ENCODE results near the gene SLAMF6.
"Not testable (repeated sequence)": the region's sequence is repeated elsewhere in the genome, so short reads cannot be mapped to it uniquely, and the experiment has no call there.

The SLAMF6 gene

GRCh38 chr1:160541622-160542302, 18.7 kb upstream of the SLAMF6 start:
- H3K4me3 ChIP-seq (ENCODE audit: low read length) = no peak overlapping the region
- H3K4me2 ChIP-seq (ENCODE audit: low read length) = no peak overlapping the region
- H3K4me1 ChIP-seq (ENCODE audit: control insufficient read depth, insufficient read depth, low read length) = no peaks in the 10 kb centered on the region
- no peaks in the 10 kb centered on the region for H3K9me3 ChIP-seq (replicated peaks; ENCODE audit: low read length)
- no peak overlapping the region for H3K9ac ChIP-seq (ENCODE audit: low read depth, low read length)
- no peaks in the 10 kb centered on the region for H3K27me3 ChIP-seq (ENCODE audit: control insufficient read depth, insufficient read depth, low read length)
- H3K36me3 ChIP-seq (ENCODE audit: insufficient read depth, low read length) = no peaks in the 10 kb centered on the region

DNA sequence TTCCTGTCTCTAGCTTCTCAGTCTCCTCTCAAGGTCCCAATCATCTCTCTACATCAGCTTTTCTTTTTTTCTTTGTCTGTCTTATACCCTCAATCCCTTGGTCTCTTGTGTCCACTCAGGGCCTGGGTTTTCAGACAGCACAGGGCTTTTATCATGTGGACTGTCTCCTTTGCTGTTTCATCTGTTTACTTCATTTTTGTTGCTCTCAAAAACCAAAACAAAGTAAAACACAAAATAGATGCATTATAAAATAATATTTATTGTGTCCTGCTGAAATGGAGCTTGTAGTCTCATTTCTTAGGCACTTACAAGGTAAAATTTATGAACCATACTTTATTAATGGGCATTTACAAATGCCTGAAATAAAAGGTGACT, 17.8 kb upstream of the SLAMF6 start:
- H3K9ac ChIP-seq (ENCODE audit: low read depth, low read length) = no peak overlapping the region
- H3K4me2 ChIP-seq (ENCODE audit: low read length) = no peak overlapping the region
- H3K9me3 ChIP-seq (replicated peaks; ENCODE audit: low read length) = no peaks in the 10 kb centered on the region
- no peak overlapping the region for H3K4me3 ChIP-seq (ENCODE audit: low read length)
- H3K36me3 ChIP-seq (ENCODE audit: insufficient read depth, low read length) = no peaks in the 10 kb centered on the region
- H3K4me1 ChIP-seq (ENCODE audit: control insufficient read depth, insufficient read depth, low read length) = no peaks in the 10 kb centered on the region
- H3K27me3 ChIP-seq (ENCODE audit: control insufficient read depth, insufficient read depth, low read length) = no peaks in the 10 kb centered on the region

GRCh38 chr1:160539990-160540858, 17.2 kb upstream of the SLAMF6 start:
- Histone ChIP-seq H3K9me3 (replicated peaks; ENCODE audit: low read length) (no peaks in the 10 kb centered on the region), H3K4me2 (ENCODE audit: low read length) (no peak overlapping the region), H3K36me3 (ENCODE audit: insufficient read depth, low read length) (no peaks in the 10 kb centered on the region), H3K4me1 (ENCODE audit: control insufficient read depth, insufficient read depth, low read length) (no peaks in the 10 kb centered on the region), H3K27me3 (ENCODE audit: control insufficient read depth, insufficient read depth, low read length) (no peaks in the 10 kb centered on the region), H3K4me3 (ENCODE audit: low read length) (no peak overlapping the region), H3K9ac (ENCODE audit: low read depth, low read length) (no peak overlapping the region)

- Histone ChIP-seq H3K4me2 (ENCODE audit: low read length) (no peak overlapping the region), H3K4me3 (ENCODE audit: low read length) (no peak overlapping the region), H3K9ac (ENCODE audit: low read depth, low read length) (no peak overlapping the region), H3K27me3 (ENCODE audit: control insufficient read depth, insufficient read depth, low read length) (no peaks in the 10 kb centered on the region), H3K9me3 (replicated peaks; ENCODE audit: low read length) (no peaks in the 10 kb centered on the region), H3K4me1 (ENCODE audit: control insufficient read depth, insufficient read depth, low read length) (no peaks in the 10 kb centered on the region), H3K36me3 (ENCODE audit: insufficient read depth, low read length) (no peaks in the 10 kb centered on the region)
Measured at GRCh38 chr1:160539684-160539989, 16.6 kb upstream of the SLAMF6 start.

- Histone ChIP-seq H3K9me3 (replicated peaks; ENCODE audit: low read length) (no peaks in the 10 kb centered on the region), H3K4me3 (ENCODE audit: low read length) (no peak overlapping the region), H3K36me3 (ENCODE audit: insufficient read depth, low read length) (no peaks in the 10 kb centered on the region), H3K4me2 (ENCODE audit: low read length) (no peak overlapping the region), H3K27me3 (ENCODE audit: control insufficient read depth, insufficient read depth, low read length) (no peaks in the 10 kb centered on the region), H3K9ac (ENCODE audit: low read depth, low read length) (no peak overlapping the region), H3K4me1 (ENCODE audit: control insufficient read depth, insufficient read depth, low read length) (no peaks in the 10 kb centered on the region)
Measured at GRCh38 chr1:160538985-160539651, 16.1 kb upstream of the SLAMF6 start.

- H3K4me3 ChIP-seq (ENCODE audit: low read length) = no peak overlapping the region
- no peaks in the 10 kb centered on the region for H3K9me3 ChIP-seq (replicated peaks; ENCODE audit: low read length)
- no peaks in the 10 kb centered on the region for H3K36me3 ChIP-seq (ENCODE audit: insufficient read depth, low read length)
- no peak overlapping the region for H3K4me2 ChIP-seq (ENCODE audit: low read length)
- H3K9ac ChIP-seq (ENCODE audit: low read depth, low read length) = no peak overlapping the region
- H3K4me1 ChIP-seq (ENCODE audit: control insufficient read depth, insufficient read depth, low read length) = no peaks in the 10 kb centered on the region
- no peaks in the 10 kb centered on the region for H3K27me3 ChIP-seq (ENCODE audit: control insufficient read depth, insufficient read depth, low read length)
Measured at GRCh38 chr1:160537714-160538665, 14.9 kb upstream of the SLAMF6 start.

DNA sequence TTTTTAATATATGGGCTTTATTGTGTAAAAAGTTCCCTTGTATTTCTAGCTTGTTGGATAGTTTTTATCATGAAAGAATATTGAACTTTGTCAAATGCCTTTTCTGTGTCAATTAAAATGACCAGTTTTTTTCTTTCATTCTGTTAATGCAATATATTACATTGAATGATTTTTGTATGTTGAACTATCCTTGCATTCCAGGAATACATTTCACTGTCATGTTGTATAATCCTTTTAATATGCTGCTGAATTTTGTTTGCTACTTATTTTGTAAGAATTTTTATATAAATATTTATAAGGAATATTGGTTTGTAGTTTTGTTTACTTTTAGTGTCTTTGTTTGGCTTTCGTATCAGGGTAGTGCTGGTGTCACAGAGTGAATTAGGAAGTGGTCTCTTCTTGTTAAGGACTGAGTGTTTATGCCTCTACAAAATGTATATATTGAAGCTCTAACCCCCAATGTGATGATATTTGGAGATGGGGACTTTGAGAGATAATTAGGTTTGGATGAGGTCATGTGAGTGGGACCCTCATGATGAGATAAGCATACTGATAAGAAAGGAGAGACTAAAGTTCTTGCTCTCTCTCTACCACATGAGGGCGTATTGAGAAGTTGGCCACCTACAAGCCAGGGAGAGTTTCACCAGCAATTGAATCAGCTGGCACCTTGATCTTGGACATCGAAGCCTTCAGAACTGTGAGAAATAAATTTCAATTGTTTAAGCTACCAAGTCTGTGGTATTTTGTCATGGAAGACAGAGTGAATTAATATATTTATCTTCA, 12.0 kb upstream of the SLAMF6 start:
- no peaks in the 10 kb centered on the region for H3K27me3 ChIP-seq (ENCODE audit: control insufficient read depth, insufficient read depth, low read length)
- no peaks in the 10 kb centered on the region for H3K36me3 ChIP-seq (ENCODE audit: insufficient read depth, low read length)
- H3K4me2 ChIP-seq (ENCODE audit: low read length) = no peak overlapping the region
- no peak overlapping the region for H3K9ac ChIP-seq (ENCODE audit: low read depth, low read length)
- no peaks in the 10 kb centered on the region for H3K4me1 ChIP-seq (ENCODE audit: control insufficient read depth, insufficient read depth, low read length)
- H3K9me3 ChIP-seq (replicated peaks; ENCODE audit: low read length) = no peaks in the 10 kb centered on the region
- H3K4me3 ChIP-seq (ENCODE audit: low read length) = no peak overlapping the region

DNA sequence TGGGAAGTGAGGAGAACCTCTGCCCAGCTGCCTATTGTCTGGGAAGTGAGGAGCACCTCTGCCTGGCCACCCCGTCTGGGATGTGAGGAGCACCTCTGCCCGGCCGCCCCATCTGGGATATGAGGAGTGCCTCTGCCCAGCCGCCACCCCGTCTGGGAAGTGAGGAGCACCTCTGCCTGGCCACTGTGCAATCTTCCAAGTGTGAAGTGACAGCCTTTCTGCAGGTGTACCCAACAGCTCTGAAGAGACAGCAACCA, 9.4 kb upstream of the SLAMF6 start:
- not testable (repeated sequence) for H3K4me3 ChIP-seq (ENCODE audit: low read length); H3K9me3 ChIP-seq (replicated peaks; ENCODE audit: low read length)

DNA sequence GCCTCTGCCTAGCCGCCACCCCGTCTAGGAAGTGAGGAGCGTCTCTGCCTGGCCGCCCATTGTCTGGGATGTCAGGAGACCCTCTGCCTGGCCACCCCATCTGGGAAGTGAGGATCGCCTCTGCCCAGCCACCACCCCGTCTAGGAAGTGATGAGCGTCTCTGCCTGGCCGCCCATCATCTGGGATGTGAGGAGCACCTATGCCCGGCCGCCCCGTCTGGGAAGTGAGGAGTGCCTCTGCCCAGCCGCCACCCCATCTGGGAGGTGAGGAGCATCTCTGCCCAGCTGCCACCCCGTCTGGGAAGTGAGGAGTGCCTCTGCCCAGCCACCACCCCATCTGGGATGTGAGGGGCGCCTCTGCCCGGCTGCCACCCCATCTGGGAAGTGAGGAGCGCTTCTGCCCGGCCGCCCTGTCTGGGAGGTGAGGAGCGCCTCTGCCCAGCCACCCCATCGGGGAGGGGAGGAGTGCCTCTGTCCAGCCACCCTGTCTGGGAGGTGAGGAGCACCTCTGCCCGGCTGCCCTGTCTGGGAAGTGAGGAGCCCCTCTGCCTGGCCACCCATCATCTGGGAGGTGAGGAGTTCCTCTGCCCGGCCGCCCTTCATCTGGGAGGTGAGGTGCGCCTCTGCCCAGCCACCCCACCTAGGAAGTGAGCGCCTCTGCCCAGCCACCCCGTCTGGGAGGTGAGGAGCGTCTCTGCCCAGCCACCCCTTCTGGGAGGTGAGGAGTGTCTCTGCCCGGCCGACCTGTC, 8.9 kb upstream of the SLAMF6 start:
- not testable (repeated sequence) for H3K27me3 ChIP-seq (ENCODE audit: control insufficient read depth, insufficient read depth, low read length); H3K36me3 ChIP-seq (ENCODE audit: insufficient read depth, low read length); H3K9me3 ChIP-seq (replicated peaks; ENCODE audit: low read length); H3K4me3 ChIP-seq (ENCODE audit: low read length); H3K4me1 ChIP-seq (ENCODE audit: control insufficient read depth, insufficient read depth, low read length); H3K9ac ChIP-seq (ENCODE audit: low read depth, low read length); H3K4me2 ChIP-seq (ENCODE audit: low read length)

More for the DNA sequence above, 9.4 kb upstream of the SLAMF6 start:
- H3K9ac ChIP-seq (ENCODE audit: low read depth, low read length); H3K4me1 ChIP-seq (ENCODE audit: control insufficient read depth, insufficient read depth, low read length); H3K4me2 ChIP-seq (ENCODE audit: low read length); H3K27me3 ChIP-seq (ENCODE audit: control insufficient read depth, insufficient read depth, low read length); H3K36me3 ChIP-seq (ENCODE audit: insufficient read depth, low read length): not testable (repeated sequence)

DNA sequence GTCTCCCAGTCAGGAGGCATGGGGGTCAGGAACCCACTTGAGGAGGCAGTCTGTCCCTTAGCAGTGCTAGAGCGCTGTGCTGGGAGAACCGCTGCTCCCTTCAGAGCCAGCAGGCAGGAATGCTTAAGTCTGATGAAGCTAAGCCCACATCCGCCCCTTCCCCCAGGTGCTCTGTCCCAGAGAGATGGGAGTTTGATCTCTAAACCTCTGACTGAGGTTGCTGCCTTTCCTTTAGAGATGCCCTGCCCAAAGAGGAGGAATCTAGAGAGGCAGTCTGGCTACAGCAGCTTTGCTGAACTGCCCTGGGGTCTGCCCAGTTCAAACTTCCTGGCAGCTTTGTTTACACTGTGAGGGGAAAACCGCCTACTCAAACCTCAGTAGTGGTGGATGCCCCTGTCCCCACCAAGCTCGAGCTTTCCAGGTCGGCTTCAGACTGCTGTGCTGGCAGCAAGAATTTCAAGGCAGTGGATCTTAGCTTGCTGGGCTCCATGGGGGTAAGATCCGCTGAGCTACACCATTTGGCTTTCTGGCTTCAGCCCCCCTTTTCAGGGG, 6.4 kb upstream of the SLAMF6 start:
- not testable (repeated sequence) for H3K4me3 ChIP-seq (ENCODE audit: low read length); H3K4me1 ChIP-seq (ENCODE audit: control insufficient read depth, insufficient read depth, low read length); H3K36me3 ChIP-seq (ENCODE audit: insufficient read depth, low read length); H3K4me2 ChIP-seq (ENCODE audit: low read length); H3K9ac ChIP-seq (ENCODE audit: low read depth, low read length); H3K9me3 ChIP-seq (replicated peaks; ENCODE audit: low read length); H3K27me3 ChIP-seq (ENCODE audit: control insufficient read depth, insufficient read depth, low read length)
